H1 (cell line): ENCODE measurements around the gene NBDY. TPM values are rescaled to one million over a fixed set of nuclear protein-coding genes. Genes with fewer than 3 reads are reported as not detected.

Source experiments
- CBX8 ChIP-seq: fragments of 300-800, 300-1000 bp; sonication (generic); IDR thresholded peaks from 2 replicates; pipeline ENCODE4 v1.7.1; 2016; ENCODE audit warnings: low read depth, low read length, borderline replicate concordance
- CHD2 ChIP-seq: IDR thresholded peaks from 2 replicates; pipeline ENCODE4 v1.6.1; 2012; ENCODE audit warnings: low read length, improper control_type of control experiment
- CHD7 ChIP-seq: fragments of 300-600 bp; sonication (generic); IDR thresholded peaks from 2 replicates; pipeline ENCODE4 v1.7.1; 2012; ENCODE audit warnings: low read length, moderate library complexity, mild to moderate bottlenecking, inconsistent platforms; ENCODE audit not compliant: insufficient replicate concordance
- KDM4A ChIP-seq: IDR thresholded peaks from one replicate; pipeline ENCODE4 v1.7.1; 2012; ENCODE audit warnings: low read depth, mild to moderate bottlenecking, moderate library complexity, low read length, inconsistent platforms; ENCODE audit not compliant: severe bottlenecking
- NRF1 ChIP-seq: IDR thresholded peaks from 2 replicates; pipeline ENCODE4 v1.6.1; 2011; ENCODE audit warnings: mild to moderate bottlenecking, low read depth, low read length, improper control_type of control experiment
- POLR2AphosphoS5 ChIP-seq: IDR thresholded peaks from 2 replicates; pipeline ENCODE4 v1.6.1; 2011; ENCODE audit warnings: low read depth, low read length
- polyA plus RNA-seq, 7 experiments: library from polyadenylated mRNA; depleted of rRNA in 3 of 7; stranded (reverse) in 5 of 7; unstranded in 2 of 7; fragments of >200 nt in 5 of 7; fragments of 200-250 nt in 2 of 7; gene quantifications; 1 replicate in 5 of 7; 2 replicates in 1 of 7; 4 replicates in 1 of 7; pipeline versions ENCODE4 v1.2.1 to v1.2.3, GENCODE V29; 2011 to 2013; ENCODE audit warnings: missing spikeins in 2 of 7, mixed read lengths in 2 of 7
- total RNA-seq: library from RNA; stranded (reverse); fragmentation: NEBNext Ultra II Directional; extraction: Animal tissue kit (Norgen Biotek cat#: 25700); gene quantifications from 2 replicates; pipeline ENCODE4 v1.2.1, GENCODE V29; 2021

Gene NBDY
- total and polyA plus RNA-seq, 2 of the 8 experiments (the other 6 are each of a cell fraction or from before 2014, with no cell fraction given), result 42.3 to 57.8 TPM

GRCh38 chrX:56766554-56767347, 37.7 kb downstream of the NBDY start (continued):
- no peak for TF ChIP-seq CHD7
- TF ChIP-seq CBX8, result no peak
- no peak for TF ChIP-seq CHD2
- TF ChIP-seq KDM4A, result no peak
- no peak for TF ChIP-seq POLR2AphosphoS5
- TF ChIP-seq NRF1, result no peak
